HL-60 (cell line): ENCODE measurements around the gene RCOR3.
"Not testable (repeated sequence)": the region's sequence is repeated elsewhere in the genome, so short reads cannot be mapped to it uniquely, and the experiment has no call there.

Experiments used
- DNase-seq, 2 experiments: peaks; one replicate each; pipeline ENCODE4 v3.0.0-alpha.2; 2010 to 2020; ENCODE audit warnings: low read depth in 1 of 2, low spot score in 1 of 2
- H3K27ac ChIP-seq: fragments of 250-450 bp; sonication (Bioruptor Pico); replicated peaks from 2 replicates; pipeline ENCODE4 v1.5.1; 2020; ENCODE audit warnings: mild to moderate bottlenecking, moderate library complexity
- H3K27me3 ChIP-seq: fragments of 250-450 bp; sonication (Bioruptor Pico); 2 replicates; pipeline ENCODE4 v1.5.1; 2021; ENCODE audit warnings: mild to moderate bottlenecking, moderate library complexity; ENCODE audit not compliant: insufficient read depth, poor library complexity, severe bottlenecking
- H3K4me3 ChIP-seq: replicated peaks from 2 replicates; pipeline ENCODE4 v1.5.1; 2011; ENCODE audit warnings: mild to moderate bottlenecking, control low read depth, low read length; ENCODE audit not compliant: insufficient read depth
- CTCF ChIP-seq: IDR thresholded peaks from one replicate; pipeline ENCODE4 v1.5.1; 2011; ENCODE audit warnings: low read length, control low read depth, inconsistent platforms; ENCODE audit not compliant: insufficient read depth
- GABPA ChIP-seq: IDR thresholded peaks from 2 replicates; pipeline ENCODE4 v1.6.1; 2012; ENCODE audit warnings: low read depth
- POLR2AphosphoS5 ChIP-seq: IDR thresholded peaks from 2 replicates; pipeline ENCODE4 v1.6.1; 2012; ENCODE audit warnings: low read depth
- REST ChIP-seq: IDR thresholded peaks from 2 replicates; pipeline ENCODE4 v1.6.1; 2012; ENCODE audit warnings: low read depth; ENCODE audit not compliant: insufficient replicate concordance
- SPI1 ChIP-seq: IDR thresholded peaks from 2 replicates; pipeline ENCODE4 v1.6.1; 2012; ENCODE audit warnings: low read depth, mild to moderate bottlenecking, borderline replicate concordance

Gene RCOR3

GRCh38 chr1:211241071-211241470 is 18.1 kb upstream of the RCOR3 start:
- Histone ChIP-seq H3K27me3 (no peaks in the 10 kb centered on the region), H3K4me3 (no peak overlapping the region), H3K27ac (no peak overlapping the region)
- no peak for DNase-seq
- TF ChIP-seq REST (no peak), POLR2AphosphoS5 (no peak), SPI1 (no peak), GABPA (no peak), CTCF (no peak)

GRCh38 chr1:211243639-211244038 is 15.5 kb upstream of the RCOR3 start:
- H3K27me3 ChIP-seq, DNase-seq, H3K27ac ChIP-seq, H3K4me3 ChIP-seq: not testable (repeated sequence)

- H3K27ac ChIP-seq, H3K27me3 ChIP-seq, H3K4me3 ChIP-seq, DNase-seq: not testable (repeated sequence)
Measured at GRCh38 chr1:211246583-211246982, 12.6 kb upstream of the RCOR3 start.

- Histone ChIP-seq H3K27me3 (peaks cover 4% of the 10 kb centered on the region), H3K27ac (no peak overlapping the region), H3K4me3 (no peak overlapping the region)
- DNase-seq, result no peak
- TF ChIP-seq POLR2AphosphoS5, result no peak
- no peak for TF ChIP-seq REST
- no peak for TF ChIP-seq GABPA
- no peak for TF ChIP-seq CTCF
Measured at GRCh38 chr1:211247921-211248320, 11.2 kb upstream of the RCOR3 start.

- not testable (repeated sequence) for H3K4me3 ChIP-seq, DNase-seq, H3K27me3 ChIP-seq, H3K27ac ChIP-seq
Measured at GRCh38 chr1:211249611-211250010, 9.6 kb upstream of the RCOR3 start.

GRCh38 chr1:211257826-211258225 is 1.3 kb upstream of the RCOR3 start:
- peak overlapping the region; percentile 98 for H3K27ac ChIP-seq
- TF ChIP-seq SPI1 (no peak), POLR2AphosphoS5 (no peak), REST (no peak), CTCF (no peak), GABPA (no peak)
- no peak for DNase-seq
- peak overlapping the region; percentile 51 for H3K4me3 ChIP-seq
- no peaks in the 10 kb centered on the region for H3K27me3 ChIP-seq
